ENCODE results near the gene XIRP2. TPM values are rescaled to one million over a fixed set of nuclear protein-coding genes. Genes with fewer than 3 reads are reported as not detected.

XIRP2 gene
- total RNA-seq, 4 donors from 2014 or later: not detected

- no peak for TF ChIP-seq CTCF (IDR thresholded peaks at IDR 0.05; ENCODE audit: low read depth)
Measured at GRCh38 chr2:167142554-167142953, 254.3 kb downstream of the XIRP2 start.

- no peak for TF ChIP-seq CTCF (IDR thresholded peaks at IDR 0.05; ENCODE audit: low read depth)
Measured at GRCh38 chr2:167144179-167144898, 256.1 kb downstream of the XIRP2 start.

- no peak for TF ChIP-seq CTCF (IDR thresholded peaks at IDR 0.05; ENCODE audit: low read depth)
Measured at GRCh38 chr2:167147271-167147941, 259.1 kb downstream of the XIRP2 start.

GRCh38 chr2:167151894-167152293 lies 263.6 kb downstream of the XIRP2 start:
- TF ChIP-seq CTCF (IDR thresholded peaks at IDR 0.05; ENCODE audit: low read depth): no peak

- no peak for TF ChIP-seq CTCF (IDR thresholded peaks at IDR 0.05; ENCODE audit: low read depth)
Measured at GRCh38 chr2:167157523-167157922, 269.2 kb downstream of the XIRP2 start.

- TF ChIP-seq CTCF (IDR thresholded peaks at IDR 0.05; ENCODE audit: low read depth): no peak
Measured at GRCh38 chr2:167177196-167177595, 288.9 kb downstream of the XIRP2 start.

GRCh38 chr2:167181134-167181533 lies 292.9 kb downstream of the XIRP2 start:
- TF ChIP-seq CTCF (IDR thresholded peaks at IDR 0.05; ENCODE audit: low read depth): no peak

Measured in subcutaneous adipose tissue (tissue), 4 donors.